BLaER1 treated with 17β-estradiol and CSF1 and Interleukin-3, amounts not matched to agents 10 nM and 100 nM (cell line): ENCODE measurements around the gene VPS18.

Experiments used
- H3K27ac ChIP-seq, 11 experiments: shearing (Covaris generic); formaldehyde crosslinking; 2 replicates each; pipeline ENCODE4 v1.8.1; 2022
- H3K27me3 ChIP-seq, 11 experiments: shearing (Covaris generic); formaldehyde crosslinking; 2 replicates each; pipeline ENCODE4 v1.8.1; 2022
- H3K36me3 ChIP-seq, 11 experiments: shearing (Covaris generic); formaldehyde crosslinking; 2 replicates each; pipeline ENCODE4 v1.8.1; 2022
- H3K4me1 ChIP-seq, 10 experiments: shearing (Covaris generic); formaldehyde crosslinking; 2 replicates each; pipeline ENCODE4 v1.8.1; 2022
- H3K4me2 ChIP-seq, 11 experiments: shearing (Covaris generic); formaldehyde crosslinking; 2 replicates each; pipeline ENCODE4 v1.8.1; 2022
- H3K4me3 ChIP-seq, 10 experiments: shearing (Covaris generic); formaldehyde crosslinking; 2 replicates each; pipeline ENCODE4 v1.8.1; 2022
- H3K9ac ChIP-seq, 11 experiments: shearing (Covaris generic); formaldehyde crosslinking; 2 replicates each; pipeline ENCODE4 v1.8.1; 2022
- H3K9me3 ChIP-seq, 11 experiments: shearing (Covaris generic); formaldehyde crosslinking; replicated peaks in 1 of 11; 2 replicates each; pipeline ENCODE4 v1.8.1; 2022
- H4K20me1 ChIP-seq, 11 experiments: shearing (Covaris generic); formaldehyde crosslinking; 2 replicates each; pipeline ENCODE4 v1.8.1; 2022
- Cebpa-rat ChIP-seq, 11 experiments: shearing (Covaris generic); IDR thresholded peaks; 2 replicates each; pipeline ENCODE4 v1.8.1; 2022

Gene VPS18

DNA sequence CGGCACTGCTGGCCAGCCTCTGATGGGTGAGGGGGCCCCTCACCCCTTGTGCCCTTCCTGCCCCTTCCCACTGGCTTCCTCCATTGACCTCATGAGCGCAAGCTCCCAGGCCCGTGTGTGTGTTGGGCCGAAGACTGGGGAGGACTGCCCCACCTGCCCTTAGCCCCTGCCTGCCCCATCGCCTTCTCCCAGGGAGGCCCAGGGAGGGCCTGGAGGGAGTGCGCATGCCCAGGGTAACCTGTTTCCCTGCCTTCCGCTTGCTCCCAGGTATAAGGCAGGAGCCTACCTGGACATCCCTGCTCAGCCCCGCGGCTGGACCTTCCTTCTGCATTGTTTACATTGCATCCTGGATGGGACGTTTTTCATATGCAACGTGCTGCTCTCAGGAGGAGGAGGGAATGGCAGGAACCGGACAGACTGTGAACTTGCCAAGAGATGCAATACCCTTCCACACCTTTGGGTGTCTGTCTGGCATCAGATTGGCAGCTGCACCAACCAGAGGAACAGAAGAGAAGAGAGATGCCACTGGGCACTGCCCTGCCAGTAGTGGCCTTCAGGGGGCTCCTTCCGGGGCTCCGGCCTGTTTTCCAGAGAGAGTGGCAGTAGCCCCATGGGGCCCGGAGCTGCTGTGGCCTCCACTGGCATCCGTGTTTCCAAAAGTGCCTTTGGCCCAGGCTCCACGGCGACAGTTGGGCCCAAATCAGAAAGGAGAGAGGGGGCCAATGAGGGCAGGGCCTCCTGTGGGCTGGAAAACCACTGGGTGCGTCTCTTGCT, 43.7 kb downstream of the VPS18 start:
- Histone ChIP-seq H3K4me2 (peak overlapping the region; percentile 80 to 100 (median 94)), H3K27me3 (peaks cover 0 to 8% (median 4%) of the 10 kb centered on the region in 11 experiments; a peak in 18 of 22 replicates), H3K27ac (peak overlapping the region; percentile 22 to 80 (median 64); a peak in 20 of 22 replicates), H3K9me3 (no peaks in the 10 kb centered on the region), H3K4me3 (peak overlapping the region in 6 of 10 experiments; percentile 2 to 44 (median 14); a peak in 6 of 20 replicates), H3K36me3 (peaks cover 0 to 22% (median 0%) of the 10 kb centered on the region in 11 experiments; a peak in 4 of 22 replicates), H4K20me1 (peaks cover 0 to 34% (median 0%) of the 10 kb centered on the region in 11 experiments; a peak in 3 of 22 replicates), H3K9ac (peak overlapping the region in 9 of 11 experiments; percentile 44 to 74 (median 62); a peak in 18 of 22 replicates), H3K4me1 (peaks cover 71 to 96% (median 79%) of the 10 kb centered on the region in 10 experiments)
- TF ChIP-seq Cebpa-rat (IDR thresholded peaks at IDR 0.05): no peak

DNA sequence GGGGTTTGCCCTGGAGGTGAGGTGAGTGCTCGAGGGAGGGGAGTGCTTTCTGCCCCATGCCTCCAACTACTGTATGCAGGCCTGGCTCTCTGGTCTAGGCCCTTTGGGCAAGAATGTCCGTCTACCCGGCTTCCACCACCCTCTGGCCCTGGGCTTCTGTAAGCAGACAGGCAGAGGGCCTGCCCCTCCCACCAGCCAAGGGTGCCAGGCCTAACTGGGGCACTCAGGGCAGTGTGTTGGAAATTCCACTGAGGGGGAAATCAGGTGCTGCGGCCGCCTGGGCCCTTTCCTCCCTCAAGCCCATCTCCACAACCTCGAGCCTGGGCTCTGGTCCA, 44.3 kb downstream of the VPS18 start:
- peaks cover 0 to 32% (median 0%) of the 10 kb centered on the region in 11 experiments; a peak in 2 of 22 replicates for H4K20me1 ChIP-seq
- peaks cover 0 to 3% (median 0%) of the 10 kb centered on the region in 11 experiments; a peak in 1 of 22 replicates for H3K27me3 ChIP-seq

DNA sequence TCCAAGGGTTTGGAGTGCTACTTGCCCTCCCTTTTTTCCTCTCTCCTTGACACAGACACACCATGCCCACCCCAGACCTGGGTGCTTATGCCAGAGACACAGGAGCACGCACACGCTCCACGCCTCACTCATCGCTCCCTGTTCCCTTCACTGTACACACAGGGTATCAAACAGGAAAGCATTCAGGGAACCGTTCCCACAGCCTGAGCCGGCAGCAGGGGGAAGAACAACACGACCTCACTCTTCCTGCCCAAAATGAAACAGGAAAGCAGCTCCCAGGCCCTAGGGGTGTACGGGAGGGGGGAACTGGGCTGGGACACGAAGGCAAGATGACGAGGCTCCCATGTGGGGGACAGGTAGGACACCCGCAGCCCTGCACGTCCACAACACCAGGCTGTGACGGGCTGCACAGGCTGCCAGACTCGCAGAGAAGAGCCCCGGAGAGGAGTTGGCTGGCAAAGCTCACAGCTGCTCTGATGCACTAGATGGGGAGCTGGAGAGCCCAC, 46.1 kb downstream of the VPS18 start:
- Histone ChIP-seq H3K4me1 (peaks cover 80 to 88% (median 83%) of the 10 kb centered on the region in 10 experiments), H3K4me3 (peak overlapping the region; percentile 0 to 72 (median 60); a peak in 18 of 20 replicates), H3K27ac (peak overlapping the region; percentile 83 to 95 (median 88); a peak in 21 of 22 replicates), H3K4me2 (peak overlapping the region; percentile 89 to 100 (median 95)), H3K9me3 (no peaks in the 10 kb centered on the region), H4K20me1 (peaks cover 0 to 22% (median 0%) of the 10 kb centered on the region in 11 experiments; a peak in 1 of 22 replicates), H3K9ac (peak overlapping the region; percentile 78 to 89 (median 86); a peak in 21 of 22 replicates), H3K27me3 (no peaks in the 10 kb centered on the region), H3K36me3 (peaks cover 0 to 12% (median 0%) of the 10 kb centered on the region in 11 experiments; a peak in 3 of 22 replicates)
- no peak for TF ChIP-seq Cebpa-rat (IDR thresholded peaks at IDR 0.05)

More for the DNA sequence above, 44.3 kb downstream of the VPS18 start:
- Histone ChIP-seq H3K4me1 (peaks cover 76 to 96% (median 80%) of the 10 kb centered on the region in 10 experiments), H3K9me3 (no peaks in the 10 kb centered on the region), H3K9ac (peak overlapping the region in 4 of 11 experiments; percentile 13 to 35 (median 18); a peak in 3 of 22 replicates), H3K36me3 (peaks cover 0 to 22% (median 0%) of the 10 kb centered on the region in 11 experiments; a peak in 4 of 22 replicates), H3K27ac (peak overlapping the region in 8 of 11 experiments; percentile 11 to 79 (median 50); a peak in 13 of 22 replicates), H3K4me3 (no peak overlapping the region), H3K4me2 (peak overlapping the region; percentile 80 to 100 (median 94))
- no peak for TF ChIP-seq Cebpa-rat (IDR thresholded peaks at IDR 0.05)

DNA sequence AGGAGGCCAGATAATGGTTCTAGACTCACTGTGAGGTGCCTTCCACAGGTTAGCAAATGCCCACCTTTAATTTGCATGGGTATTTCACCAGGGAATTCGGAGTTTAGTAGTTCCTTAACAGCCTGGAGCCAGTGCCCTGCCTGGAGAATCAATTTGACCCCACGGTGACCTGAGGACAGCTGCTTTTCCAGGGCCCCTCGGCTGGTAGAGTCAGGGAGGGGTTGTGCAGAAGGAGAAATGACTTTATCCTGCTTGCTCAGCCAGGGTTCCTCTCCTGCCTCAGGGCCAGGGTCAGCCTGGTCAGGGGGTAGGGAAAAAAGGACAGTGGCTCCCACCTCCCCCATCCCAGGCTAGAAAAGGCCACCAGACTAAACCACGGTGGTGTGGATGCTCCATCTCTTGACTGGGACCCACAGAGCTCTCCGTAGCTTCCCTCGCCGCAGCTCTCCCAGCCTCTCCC, 46.8 kb downstream of the VPS18 start:
- Histone ChIP-seq H3K36me3 (peaks cover 0 to 4% (median 0%) of the 10 kb centered on the region in 11 experiments; a peak in 3 of 22 replicates), H3K4me3 (peak overlapping the region; percentile 55 to 72 (median 62)), H3K9me3 (no peaks in the 10 kb centered on the region), H3K4me2 (peak overlapping the region; percentile 89 to 100 (median 95)), H4K20me1 (peaks cover 0 to 16% (median 0%) of the 10 kb centered on the region in 11 experiments; a peak in 1 of 22 replicates), H3K27ac (peak overlapping the region; percentile 83 to 95 (median 88)), H3K9ac (peak overlapping the region; percentile 78 to 89 (median 86)), H3K27me3 (no peaks in the 10 kb centered on the region), H3K4me1 (peaks cover 78 to 84% (median 81%) of the 10 kb centered on the region in 10 experiments)
- no peak for TF ChIP-seq Cebpa-rat (IDR thresholded peaks at IDR 0.05)

DNA sequence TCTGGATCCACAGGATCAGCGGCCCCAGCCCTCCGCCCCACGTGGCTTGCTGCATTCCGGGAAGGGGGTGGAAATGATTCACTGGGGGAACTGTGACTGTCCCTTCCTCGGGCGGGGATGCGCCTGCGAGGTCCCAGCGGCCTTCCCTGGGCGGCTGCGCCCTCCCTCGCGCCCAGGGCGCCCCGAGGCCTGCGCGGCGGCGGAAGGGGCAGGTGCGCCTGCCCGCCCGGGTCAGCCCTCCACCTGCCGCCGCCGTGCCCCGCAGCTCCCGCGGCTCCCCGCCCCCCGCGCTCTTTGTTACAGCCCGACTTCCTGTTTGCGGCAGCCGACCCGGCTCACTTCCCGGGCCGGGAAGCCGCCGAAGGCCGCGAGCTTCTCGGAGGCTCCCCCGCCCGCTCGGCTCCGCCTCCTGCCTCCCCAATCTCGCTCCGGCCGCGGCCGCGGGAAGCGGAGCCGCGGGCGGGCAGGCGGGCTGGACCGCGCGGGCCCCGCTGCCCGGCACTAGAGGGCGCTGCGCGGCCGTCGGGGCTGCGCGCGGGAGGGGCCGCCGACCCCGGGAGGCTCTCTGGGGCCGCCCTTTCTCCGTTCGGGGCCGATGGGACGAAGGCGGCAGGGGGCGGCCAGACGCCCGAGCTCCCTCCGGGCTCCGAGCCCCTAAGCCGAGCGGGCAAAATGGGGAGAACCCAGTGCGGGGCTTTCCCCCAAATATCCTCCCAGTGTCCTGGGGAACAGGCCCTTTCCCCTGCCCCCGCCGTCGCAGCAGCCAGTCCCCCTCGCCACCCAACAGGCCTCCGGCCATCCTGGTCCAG, 47.5 kb downstream of the VPS18 start:
- Histone ChIP-seq H3K27me3 (no peaks in the 10 kb centered on the region), H3K4me2 (peak overlapping the region; percentile 89 to 100 (median 95)), H3K27ac (peak overlapping the region; percentile 83 to 95 (median 88)), H3K4me3 (peak overlapping the region; percentile 55 to 72 (median 62)), H4K20me1 (peaks cover 0 to 9% (median 0%) of the 10 kb centered on the region in 11 experiments; a peak in 1 of 22 replicates), H3K4me1 (peaks cover 71 to 78% (median 74%) of the 10 kb centered on the region in 10 experiments), H3K9ac (peak overlapping the region; percentile 78 to 89 (median 86)), H3K9me3 (no peaks in the 10 kb centered on the region), H3K36me3 (no peaks in the 10 kb centered on the region; a peak in 1 of 22 replicates)
- no peak for TF ChIP-seq Cebpa-rat (IDR thresholded peaks at IDR 0.05)

DNA sequence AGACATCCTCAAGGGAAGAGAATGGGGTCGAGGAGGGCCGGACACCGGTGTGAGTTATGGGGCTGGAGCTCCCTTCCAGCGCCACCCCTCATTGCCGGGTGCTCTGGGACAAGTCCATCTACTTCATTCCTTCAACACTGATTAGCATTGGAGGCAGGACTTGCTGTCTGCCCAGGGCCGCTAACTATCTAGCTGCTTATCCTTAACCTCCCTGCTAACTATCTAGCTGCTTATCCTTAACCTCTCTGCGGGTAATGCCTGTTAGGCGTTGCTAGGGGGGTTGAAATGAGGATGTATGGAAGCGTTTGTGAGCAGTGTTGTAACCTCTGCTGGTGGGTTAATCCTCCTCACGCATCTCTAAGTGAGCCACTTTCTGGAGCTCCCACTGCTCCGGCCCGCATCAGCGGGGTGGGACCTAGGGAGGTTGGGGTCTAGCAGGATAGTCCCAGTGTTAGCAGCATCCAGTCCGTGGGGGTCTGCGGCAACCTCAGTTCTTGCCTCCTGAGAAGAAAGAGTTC, 48.1 kb downstream of the VPS18 start:
- Histone ChIP-seq H3K4me3 (peak overlapping the region; percentile 55 to 72 (median 62)), H4K20me1 (peaks cover 0 to 5% (median 0%) of the 10 kb centered on the region in 11 experiments; a peak in 1 of 22 replicates), H3K9ac (peak overlapping the region; percentile 78 to 89 (median 86)), H3K4me1 (peaks cover 65 to 71% (median 68%) of the 10 kb centered on the region in 10 experiments), H3K4me2 (peak overlapping the region; percentile 89 to 100 (median 95)), H3K27ac (peak overlapping the region; percentile 83 to 95 (median 88)), H3K36me3 (no peaks in the 10 kb centered on the region; a peak in 1 of 22 replicates), H3K9me3 (no peaks in the 10 kb centered on the region), H3K27me3 (no peaks in the 10 kb centered on the region)
- TF ChIP-seq Cebpa-rat (IDR thresholded peaks at IDR 0.05): no peak

DNA sequence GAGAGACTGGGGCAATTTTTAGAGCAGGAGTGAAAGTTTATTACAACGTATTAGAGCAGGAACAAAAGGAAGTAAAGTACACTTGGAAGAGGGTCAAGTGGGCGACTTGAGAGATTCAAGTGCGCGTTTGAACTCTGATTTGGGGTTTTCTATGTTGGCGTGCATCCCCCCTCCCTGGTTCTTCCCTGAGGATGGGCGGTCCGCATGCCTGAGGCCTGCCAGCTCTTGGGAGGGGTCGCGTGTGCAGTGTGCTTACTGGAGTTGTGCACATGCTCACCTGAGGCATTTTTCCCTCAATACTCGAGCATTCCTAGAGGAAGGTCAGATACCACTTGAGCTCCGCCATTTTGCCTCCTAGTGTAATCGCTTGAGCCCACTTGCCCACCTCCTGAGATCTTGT, 48.6 kb downstream of the VPS18 start:
- Histone ChIP-seq H3K4me3 (peak overlapping the region; percentile 55 to 72 (median 62)), H3K4me2 (peak overlapping the region; percentile 89 to 100 (median 95)), H3K36me3 (no peaks in the 10 kb centered on the region; a peak in 1 of 22 replicates), H3K4me1 (peaks cover 60 to 66% (median 63%) of the 10 kb centered on the region in 10 experiments), H3K9ac (peak overlapping the region; percentile 78 to 89 (median 86)), H4K20me1 (peaks cover 0 to under 1% (median 0%) of the 10 kb centered on the region in 11 experiments; a peak in 1 of 22 replicates), H3K27ac (peak overlapping the region; percentile 83 to 95 (median 88); a peak in 20 of 22 replicates), H3K27me3 (no peaks in the 10 kb centered on the region), H3K9me3 (no peaks in the 10 kb centered on the region)
- TF ChIP-seq Cebpa-rat (IDR thresholded peaks at IDR 0.05): no peak
